ENCODE measurements around the gene KIF21B. TPM values are rescaled to one million over a fixed set of nuclear protein-coding genes. Genes with fewer than 3 reads are reported as not detected.

KIF21B gene
- total and polyA plus RNA-seq, 9 donors, result 0.58 to 1.2 (median 0.95) TPM

- Histone ChIP-seq H3K9me3 (replicated peaks; ENCODE audit: control insufficient read depth, low read depth, low read length) (peaks cover 3% of the 10 kb centered on the region), H3K27me3 (ENCODE audit: control insufficient read depth, insufficient read depth, low read length) (no peaks in the 10 kb centered on the region), H3K4me1 (ENCODE audit: control insufficient read depth, insufficient read depth, low read length) (peaks cover 3% of the 10 kb centered on the region), H3K4me3 (ENCODE audit: low read length) (no peak overlapping the region), H3K27ac (ENCODE audit: low read length) (no peak overlapping the region), H3K36me3 (ENCODE audit: control insufficient read depth, insufficient read depth, low read length) (no peaks in the 10 kb centered on the region)
- 60% methylated on average over 13 of the region's 19 CpGs for WGBS (ENCODE audit: insufficient coverage)
- no peak for DNase-seq
Observed at GRCh38 chr1:200982071-200982945, 41.2 kb downstream of the KIF21B start.

- WGBS (ENCODE audit: insufficient coverage), result 100% methylated on average over 3 of the region's 4 CpGs
- Histone ChIP-seq H3K4me1 (ENCODE audit: control insufficient read depth, insufficient read depth, low read length) (peaks cover 3% of the 10 kb centered on the region), H3K27me3 (ENCODE audit: control insufficient read depth, insufficient read depth, low read length) (no peaks in the 10 kb centered on the region), H3K36me3 (ENCODE audit: control insufficient read depth, insufficient read depth, low read length) (no peaks in the 10 kb centered on the region), H3K9me3 (replicated peaks; ENCODE audit: control insufficient read depth, low read depth, low read length) (peaks cover 3% of the 10 kb centered on the region), H3K27ac (ENCODE audit: low read length) (no peak overlapping the region), H3K4me3 (ENCODE audit: low read length) (no peak overlapping the region)
- DNase-seq, result no peak
Observed at GRCh38 chr1:200981278-200981677, 42.2 kb downstream of the KIF21B start.

DNA sequence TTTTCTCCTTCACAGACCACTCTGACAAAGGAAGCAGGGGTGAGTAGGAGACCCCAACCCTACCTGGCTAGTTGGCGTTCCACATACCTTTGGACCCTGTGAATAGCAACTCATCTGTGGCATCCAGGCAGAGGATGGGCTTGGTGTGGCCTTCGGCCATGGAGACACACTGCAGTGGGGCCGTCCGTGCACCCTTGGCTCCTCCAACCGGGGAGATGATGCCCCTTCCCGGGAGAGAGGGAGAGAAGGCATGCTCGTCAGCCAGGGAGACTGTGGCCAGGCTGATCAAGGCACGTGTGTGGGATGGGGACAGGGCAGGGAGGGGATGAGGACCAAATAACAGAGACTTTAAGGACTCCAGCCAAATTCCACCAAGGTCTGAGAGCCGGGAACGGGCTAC, 42.6 kb downstream of the KIF21B start:
- WGBS (ENCODE audit: insufficient coverage), result 83% methylated on average over 4 of the region's 10 CpGs
- Histone ChIP-seq H3K27me3 (ENCODE audit: control insufficient read depth, insufficient read depth, low read length) (no peaks in the 10 kb centered on the region), H3K4me1 (ENCODE audit: control insufficient read depth, insufficient read depth, low read length) (peaks cover 3% of the 10 kb centered on the region), H3K36me3 (ENCODE audit: control insufficient read depth, insufficient read depth, low read length) (no peaks in the 10 kb centered on the region), H3K27ac (ENCODE audit: low read length) (no peak overlapping the region), H3K9me3 (replicated peaks; ENCODE audit: control insufficient read depth, low read depth, low read length) (peaks cover 3% of the 10 kb centered on the region), H3K4me3 (ENCODE audit: low read length) (no peak overlapping the region)
- DNase-seq, result no peak

DNA sequence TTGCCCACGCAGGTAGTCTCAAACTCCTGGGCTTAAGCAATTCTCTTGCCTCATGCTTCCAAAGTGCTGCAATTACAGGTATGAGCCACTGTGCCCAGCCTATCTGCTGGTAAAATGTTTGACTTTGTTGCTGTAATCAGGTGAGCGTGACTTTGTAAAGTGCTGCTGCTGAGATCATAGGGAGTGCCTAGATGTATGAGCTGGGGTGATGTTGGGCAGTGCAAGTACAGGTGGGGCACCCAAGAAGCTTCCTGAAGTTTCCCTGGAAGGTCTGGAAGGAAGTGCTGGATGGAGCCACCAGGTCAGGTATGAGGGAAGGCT, 43.1 kb downstream of the KIF21B start:
- peaks cover 3% of the 10 kb centered on the region for H3K4me1 ChIP-seq (ENCODE audit: control insufficient read depth, insufficient read depth, low read length)
- DNase-seq, result no peak
- H3K27me3 ChIP-seq (ENCODE audit: control insufficient read depth, insufficient read depth, low read length), result no peaks in the 10 kb centered on the region
- WGBS (ENCODE audit: insufficient coverage), result 100% methylated on average over 2 of the region's 2 CpGs
- H3K27ac ChIP-seq (ENCODE audit: low read length), result no peak overlapping the region
- peaks cover 3% of the 10 kb centered on the region for H3K9me3 ChIP-seq (replicated peaks; ENCODE audit: control insufficient read depth, low read depth, low read length)
- H3K36me3 ChIP-seq (ENCODE audit: control insufficient read depth, insufficient read depth, low read length), result no peaks in the 10 kb centered on the region
- H3K4me3 ChIP-seq (ENCODE audit: low read length), result no peak overlapping the region

DNA sequence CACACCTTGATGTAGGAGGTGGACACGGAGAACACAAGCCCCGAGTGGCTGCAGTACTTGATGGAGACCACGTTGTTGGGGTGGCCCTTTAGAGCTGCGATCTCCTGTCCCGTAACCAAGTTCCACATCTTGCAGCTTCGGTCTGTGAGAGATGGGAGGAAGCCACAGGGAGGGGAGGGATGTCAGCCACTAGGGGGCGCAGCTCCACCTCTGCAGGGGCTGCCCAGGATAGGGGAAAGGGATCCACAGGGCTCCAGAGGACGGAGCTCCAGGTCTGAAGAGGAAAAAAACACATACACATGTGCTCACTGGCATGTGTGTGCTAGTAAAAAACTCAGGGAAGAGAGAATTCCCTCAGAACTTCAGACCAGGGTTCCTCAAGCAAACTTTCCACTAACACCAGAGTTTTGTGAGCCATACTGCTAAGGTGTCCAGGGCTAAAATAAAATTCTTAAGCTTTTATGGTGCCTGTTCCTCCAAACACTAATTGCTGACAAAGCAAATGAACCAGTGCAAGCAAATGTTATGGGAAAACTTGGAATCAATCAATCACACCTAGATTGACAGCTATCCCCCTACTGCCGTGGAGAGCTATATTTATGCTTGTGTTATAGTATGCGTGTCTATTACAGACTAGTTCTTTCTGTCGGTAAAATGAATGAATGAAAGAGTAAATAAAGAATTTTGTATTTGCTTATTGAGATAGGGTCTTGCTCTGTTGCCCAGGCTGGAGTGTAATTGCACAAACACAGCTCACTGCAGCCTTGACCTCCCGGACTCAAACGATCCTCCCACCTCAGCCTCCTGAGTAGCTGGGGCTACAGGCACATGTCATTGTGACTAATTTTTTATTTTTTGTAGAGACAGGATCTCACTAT, 43.7 kb downstream of the KIF21B start:
- DNase-seq, result no peak
- Histone ChIP-seq H3K27ac (ENCODE audit: low read length) (no peak overlapping the region), H3K4me1 (ENCODE audit: control insufficient read depth, insufficient read depth, low read length) (peaks cover 3% of the 10 kb centered on the region), H3K9me3 (replicated peaks; ENCODE audit: control insufficient read depth, low read depth, low read length) (peaks cover 3% of the 10 kb centered on the region), H3K36me3 (ENCODE audit: control insufficient read depth, insufficient read depth, low read length) (no peaks in the 10 kb centered on the region), H3K4me3 (ENCODE audit: low read length) (no peak overlapping the region), H3K27me3 (ENCODE audit: control insufficient read depth, insufficient read depth, low read length) (no peaks in the 10 kb centered on the region)
- WGBS (ENCODE audit: insufficient coverage), result 79% methylated on average over 6 of the region's 13 CpGs

- DNase-seq, result no peak
- WGBS (ENCODE audit: insufficient coverage), result 94% methylated on average over 11 of the region's 16 CpGs
- no peaks in the 10 kb centered on the region for H3K27me3 ChIP-seq (ENCODE audit: control insufficient read depth, insufficient read depth, low read length)
- peaks cover 3% of the 10 kb centered on the region for H3K9me3 ChIP-seq (replicated peaks; ENCODE audit: control insufficient read depth, low read depth, low read length)
- no peak overlapping the region for H3K4me3 ChIP-seq (ENCODE audit: low read length)
- H3K4me1 ChIP-seq (ENCODE audit: control insufficient read depth, insufficient read depth, low read length), result peaks cover 4% of the 10 kb centered on the region
- no peak overlapping the region for H3K27ac ChIP-seq (ENCODE audit: low read length)
- H3K36me3 ChIP-seq (ENCODE audit: control insufficient read depth, insufficient read depth, low read length), result no peaks in the 10 kb centered on the region
Observed at GRCh38 chr1:200977071-200977754, 46.3 kb downstream of the KIF21B start.

DNA sequence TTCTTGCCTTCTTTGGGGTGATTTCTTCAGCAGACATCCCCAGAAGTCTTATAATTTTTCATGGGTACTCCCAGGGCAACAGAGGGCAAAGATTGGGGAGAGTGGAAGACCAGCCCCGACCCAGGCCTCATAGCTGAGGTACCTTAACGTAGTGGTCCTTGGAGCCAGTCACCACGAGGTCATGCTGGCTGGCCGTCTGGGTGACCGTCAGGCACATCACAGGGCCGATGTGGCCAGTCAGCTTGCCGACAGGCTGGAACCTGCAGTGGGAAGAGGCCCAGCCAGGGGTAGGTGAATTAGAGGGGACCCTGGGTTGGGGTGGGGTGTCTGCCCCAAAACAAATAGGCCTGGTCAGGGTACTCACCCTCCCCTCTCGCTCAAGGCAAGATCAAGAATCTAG, 46.9 kb downstream of the KIF21B start:
- H3K4me1 ChIP-seq (ENCODE audit: control insufficient read depth, insufficient read depth, low read length), result peaks cover 6% of the 10 kb centered on the region
- no peak for DNase-seq
- H3K9me3 ChIP-seq (replicated peaks; ENCODE audit: control insufficient read depth, low read depth, low read length), result peaks cover 3% of the 10 kb centered on the region
- no peak overlapping the region for H3K27ac ChIP-seq (ENCODE audit: low read length)
- 75% methylated on average over 6 of the region's 8 CpGs for WGBS (ENCODE audit: insufficient coverage)
- no peaks in the 10 kb centered on the region for H3K27me3 ChIP-seq (ENCODE audit: control insufficient read depth, insufficient read depth, low read length)
- H3K4me3 ChIP-seq (ENCODE audit: low read length), result no peak overlapping the region
- no peaks in the 10 kb centered on the region for H3K36me3 ChIP-seq (ENCODE audit: control insufficient read depth, insufficient read depth, low read length)

DNA sequence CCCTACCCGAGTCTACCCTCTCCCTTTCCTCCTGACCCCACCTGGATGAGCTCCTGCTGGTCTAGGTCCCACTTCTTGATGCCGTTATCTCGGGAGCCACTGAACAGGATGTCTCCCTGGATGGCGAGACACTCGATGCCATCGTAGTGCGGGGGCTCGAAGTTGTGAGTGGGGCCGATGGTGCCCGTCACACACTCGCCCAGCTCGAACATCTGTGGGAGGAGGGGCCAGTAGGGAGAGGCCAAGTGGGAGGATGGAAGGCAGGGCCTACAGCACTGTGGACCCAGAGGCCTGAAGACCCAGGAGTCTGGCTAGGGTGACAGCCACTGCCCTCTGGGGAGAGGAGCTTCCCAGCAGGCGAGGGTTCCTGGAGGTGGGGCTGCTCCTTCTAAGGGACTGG, 48.1 kb downstream of the KIF21B start:
- Histone ChIP-seq H3K27ac (ENCODE audit: low read length) (no peak overlapping the region), H3K9me3 (replicated peaks; ENCODE audit: control insufficient read depth, low read depth, low read length) (peaks cover 3% of the 10 kb centered on the region), H3K27me3 (ENCODE audit: control insufficient read depth, insufficient read depth, low read length) (no peaks in the 10 kb centered on the region), H3K36me3 (ENCODE audit: control insufficient read depth, insufficient read depth, low read length) (no peaks in the 10 kb centered on the region), H3K4me1 (ENCODE audit: control insufficient read depth, insufficient read depth, low read length) (peaks cover 6% of the 10 kb centered on the region), H3K4me3 (ENCODE audit: low read length) (no peak overlapping the region)
- WGBS (ENCODE audit: insufficient coverage), result 87% methylated on average over 13 of the region's 13 CpGs
- no peak for DNase-seq

- Histone ChIP-seq H3K27ac (ENCODE audit: low read length) (no peak overlapping the region), H3K4me1 (ENCODE audit: control insufficient read depth, insufficient read depth, low read length) (peaks cover 6% of the 10 kb centered on the region), H3K4me3 (ENCODE audit: low read length) (no peak overlapping the region), H3K36me3 (ENCODE audit: control insufficient read depth, insufficient read depth, low read length) (no peaks in the 10 kb centered on the region), H3K27me3 (ENCODE audit: control insufficient read depth, insufficient read depth, low read length) (no peaks in the 10 kb centered on the region), H3K9me3 (replicated peaks; ENCODE audit: control insufficient read depth, low read depth, low read length) (peaks cover 3% of the 10 kb centered on the region)
- 93% methylated on average over 10 of the region's 12 CpGs for WGBS (ENCODE audit: insufficient coverage)
- no peak for DNase-seq
Observed at GRCh38 chr1:200974711-200975110, 48.8 kb downstream of the KIF21B start.

All from muscle of leg (tissue), 11 donors.